GM12878 (cell line): ENCODE measurements around the gene SCIMP. TPM values are rescaled to one million over a fixed set of nuclear protein-coding genes. Genes with fewer than 3 reads are reported as not detected.

ENCODE experiments used
- ATF3 ChIP-seq: IDR thresholded peaks from 2 replicates; pipeline ENCODE4 v1.6.1; 2011; ENCODE audit warnings: low read depth, mild to moderate bottlenecking, low read length, moderate library complexity, borderline replicate concordance; ENCODE audit errors: extremely low read depth
- CBX5 ChIP-seq: sonication (generic); IDR thresholded peaks from 2 replicates; pipeline ENCODE4 v1.6.1; 2016; ENCODE audit warnings: low read depth, moderate library complexity, mild to moderate bottlenecking, inconsistent platforms
- CUX1 ChIP-seq: IDR thresholded peaks from 2 replicates; pipeline ENCODE4 v1.6.1; 2012; ENCODE audit warnings: improper control_type of control experiment, low read depth, low read length; ENCODE audit not compliant: insufficient replicate concordance
- E2F8 ChIP-seq: fragments of 450-650 bp; IDR thresholded peaks from 2 replicates; pipeline ENCODE4 v1.6.1; 2018; ENCODE audit warnings: mild to moderate bottlenecking, low read depth, moderate library complexity; ENCODE audit not compliant: partially characterized antibody
- HDGF ChIP-seq: fragments of 450-650 bp; IDR thresholded peaks from 2 replicates; pipeline ENCODE4 v1.6.1; 2016; ENCODE audit warnings: antibody characterized with exemption
- IKZF2 ChIP-seq, 2 experiments: fragments of 450-650 bp; IDR thresholded peaks; 2 replicates each; pipeline ENCODE4 v1.6.1; 2017; ENCODE audit warnings: mild to moderate bottlenecking in 2 of 2, moderate library complexity in 2 of 2
- POLR2AphosphoS5 ChIP-seq: IDR thresholded peaks from 2 replicates; pipeline ENCODE4 v1.6.1; 2011; ENCODE audit warnings: mild to moderate bottlenecking, low read length, inconsistent platforms
- RELA ChIP-seq: fragments of 450-650 bp; IDR thresholded peaks from 2 replicates; pipeline ENCODE4 v1.8.0; 2014; ENCODE audit warnings: borderline replicate concordance; ENCODE audit not compliant: partially characterized antibody
- REST ChIP-seq: IDR thresholded peaks from 2 replicates; pipeline ENCODE4 v1.6.1; 2012; ENCODE audit warnings: mild to moderate bottlenecking, low read depth, low read length
- SIX5 ChIP-seq: IDR thresholded peaks from 2 replicates; pipeline ENCODE4 v1.6.1; 2011; ENCODE audit warnings: mild to moderate bottlenecking, low read depth, low read length, moderate library complexity; ENCODE audit not compliant: severe bottlenecking
- SMAD1 ChIP-seq: fragments of 450-650 bp; IDR thresholded peaks from 2 replicates; pipeline ENCODE4 v1.6.1; 2018; ENCODE audit warnings: mild to moderate bottlenecking, low read depth; ENCODE audit not compliant: partially characterized antibody
- SMARCA5 ChIP-seq: fragments of 450-650 bp; IDR thresholded peaks from 2 replicates; pipeline ENCODE4 v1.6.1; 2017; ENCODE audit warnings: mild to moderate bottlenecking
- SREBF2 ChIP-seq: IDR thresholded peaks from 2 replicates; pipeline ENCODE4 v1.6.1; 2012; ENCODE audit warnings: mild to moderate bottlenecking, low read length
- STAT1 ChIP-seq: fragments of 450-650 bp; conservative IDR thresholded peaks from 2 replicates; pipeline ENCODE4 v1.6.1; 2014; ENCODE audit warnings: antibody characterized with exemption, mild to moderate bottlenecking
- polyA plus RNA-seq, 11 experiments: library from polyadenylated mRNA; depleted of rRNA in 4 of 11; unstranded in 6 of 11; stranded (reverse) in 5 of 11; fragments of >200 nt; fragmentation: Nextera tagmentation in 4 of 11; fragmentation: Illumina TruSeq in 1 of 11; extraction: Ambion mirVana in 4 of 11; extraction: Trizol in 1 of 11; gene quantifications; 1 replicate in 1 of 11; 2 replicates in 10 of 11; pipeline versions ENCODE4 v1.2.1 to v1.2.3, GENCODE V29; 2011 to 2016; ENCODE audit warnings: inconsistent platforms in 2 of 11, missing spikeins in 2 of 11, low read depth in 1 of 11
- total RNA-seq, 4 experiments: library from RNA; depleted of rRNA in 3 of 4; stranded (reverse); fragments of >200 nt in 3 of 4; fragmentation: Illumina TruSeq in 1 of 4; extraction: Trizol in 1 of 4; gene quantifications; 2 replicates each; pipeline versions ENCODE4 v1.2.1 to v1.2.3, GENCODE V29; 2013 to 2021

The SCIMP gene
- total and polyA plus RNA-seq, 10 of the 15 experiments (the other 5 are each of a cell fraction or from before 2014, with no cell fraction given) = 56.7 to 151 (median 95.0) TPM

GRCh38 chr17:5226940-5227878 lies 7.5 kb downstream of the SCIMP start (continued):
- TF ChIP-seq CUX1 = no peak
- TF ChIP-seq RELA = no peak
- TF ChIP-seq REST = no peak
- TF ChIP-seq SMARCA5 = peak; percentile 14; the same call in 1 of the 2 replicates
- TF ChIP-seq CBX5 = no peak; the same call in 1 of the 2 replicates
- no peak for TF ChIP-seq E2F8
- no peak for TF ChIP-seq ATF3
- no peak for TF ChIP-seq SREBF2
- TF ChIP-seq SIX5 = no peak
- peak; percentile 91 for TF ChIP-seq POLR2AphosphoS5
- peak; percentile 90 for TF ChIP-seq SMAD1
- TF ChIP-seq STAT1 = no peak
- TF ChIP-seq HDGF = peak; percentile 89
- peak; percentile 94 for TF ChIP-seq IKZF2 (IDR thresholded peaks at IDR 0.05)
